ENCODE results near the gene TEX13A. TPM values are rescaled to one million over a fixed set of nuclear protein-coding genes. Genes with fewer than 3 reads are reported as not detected.

Gene TEX13A
- total RNA-seq, 1 experiment from 2014 or later, result not detected

- intact Hi-C loops (cut with micrococcal nuclease; ENCODE audit: unreplicated experiment), result no loop called here
- H3F3A ChIP-seq (ENCODE audit: insufficient read depth, low read depth), result no peaks in the 10 kb centered on the region
- H3K79me2 ChIP-seq (ENCODE audit: low read depth), result no peaks in the 10 kb centered on the region
- no peaks in the 10 kb centered on the region for H3K36me3 ChIP-seq (ENCODE audit: low read depth)
- no peak overlapping the region for H2AFZ ChIP-seq
- no peak overlapping the region for H3K27ac ChIP-seq
- no peak for TF ChIP-seq EZH2 (IDR thresholded peaks at IDR 0.05; ENCODE audit: low read depth)
- TF ChIP-seq, protein P1, sequence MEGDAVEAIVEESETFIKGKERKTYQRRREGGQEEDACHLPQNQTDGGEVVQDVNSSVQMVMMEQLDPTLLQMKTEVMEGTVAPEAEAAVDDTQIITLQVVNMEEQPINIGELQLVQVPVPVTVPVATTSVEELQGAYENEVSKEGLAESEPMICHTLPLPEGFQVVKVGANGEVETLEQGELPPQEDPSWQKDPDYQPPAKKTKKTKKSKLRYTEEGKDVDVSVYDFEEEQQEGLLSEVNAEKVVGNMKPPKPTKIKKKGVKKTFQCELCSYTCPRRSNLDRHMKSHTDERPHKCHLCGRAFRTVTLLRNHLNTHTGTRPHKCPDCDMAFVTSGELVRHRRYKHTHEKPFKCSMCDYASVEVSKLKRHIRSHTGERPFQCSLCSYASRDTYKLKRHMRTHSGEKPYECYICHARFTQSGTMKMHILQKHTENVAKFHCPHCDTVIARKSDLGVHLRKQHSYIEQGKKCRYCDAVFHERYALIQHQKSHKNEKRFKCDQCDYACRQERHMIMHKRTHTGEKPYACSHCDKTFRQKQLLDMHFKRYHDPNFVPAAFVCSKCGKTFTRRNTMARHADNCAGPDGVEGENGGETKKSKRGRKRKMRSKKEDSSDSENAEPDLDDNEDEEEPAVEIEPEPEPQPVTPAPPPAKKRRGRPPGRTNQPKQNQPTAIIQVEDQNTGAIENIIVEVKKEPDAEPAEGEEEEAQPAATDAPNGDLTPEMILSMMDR (conservative IDR thresholded peaks at IDR 0.05), result no peak
- CTCF ChIA-PET, result no interaction called here
- BruUV-seq (replicated peaks), result no TSS peak
- no peak for DNase-seq
- no peaks in the 10 kb centered on the region for H4K20me1 ChIP-seq (ENCODE audit: insufficient read depth)
- H3K9me3 ChIP-seq (ENCODE audit: insufficient read depth, low read depth), result no peaks in the 10 kb centered on the region
- H3K4me2 ChIP-seq, result no peak overlapping the region
- H3K4me3 ChIP-seq, result no peak overlapping the region
- POLR2A ChIA-PET (ENCODE audit: unreplicated experiment), result no interaction called here
- no peaks in the 10 kb centered on the region for H3K27me3 ChIP-seq (ENCODE audit: insufficient read depth, low read depth)
- no peaks in the 10 kb centered on the region for H3K4me1 ChIP-seq (replicated peaks; ENCODE audit: insufficient read depth)
- H3K9me2 ChIP-seq (ENCODE audit: insufficient read depth), result no peaks in the 10 kb centered on the region
Measured at GRCh38 chrX:105221374-105221773, 880 bp upstream of the TEX13A start.

DNA sequence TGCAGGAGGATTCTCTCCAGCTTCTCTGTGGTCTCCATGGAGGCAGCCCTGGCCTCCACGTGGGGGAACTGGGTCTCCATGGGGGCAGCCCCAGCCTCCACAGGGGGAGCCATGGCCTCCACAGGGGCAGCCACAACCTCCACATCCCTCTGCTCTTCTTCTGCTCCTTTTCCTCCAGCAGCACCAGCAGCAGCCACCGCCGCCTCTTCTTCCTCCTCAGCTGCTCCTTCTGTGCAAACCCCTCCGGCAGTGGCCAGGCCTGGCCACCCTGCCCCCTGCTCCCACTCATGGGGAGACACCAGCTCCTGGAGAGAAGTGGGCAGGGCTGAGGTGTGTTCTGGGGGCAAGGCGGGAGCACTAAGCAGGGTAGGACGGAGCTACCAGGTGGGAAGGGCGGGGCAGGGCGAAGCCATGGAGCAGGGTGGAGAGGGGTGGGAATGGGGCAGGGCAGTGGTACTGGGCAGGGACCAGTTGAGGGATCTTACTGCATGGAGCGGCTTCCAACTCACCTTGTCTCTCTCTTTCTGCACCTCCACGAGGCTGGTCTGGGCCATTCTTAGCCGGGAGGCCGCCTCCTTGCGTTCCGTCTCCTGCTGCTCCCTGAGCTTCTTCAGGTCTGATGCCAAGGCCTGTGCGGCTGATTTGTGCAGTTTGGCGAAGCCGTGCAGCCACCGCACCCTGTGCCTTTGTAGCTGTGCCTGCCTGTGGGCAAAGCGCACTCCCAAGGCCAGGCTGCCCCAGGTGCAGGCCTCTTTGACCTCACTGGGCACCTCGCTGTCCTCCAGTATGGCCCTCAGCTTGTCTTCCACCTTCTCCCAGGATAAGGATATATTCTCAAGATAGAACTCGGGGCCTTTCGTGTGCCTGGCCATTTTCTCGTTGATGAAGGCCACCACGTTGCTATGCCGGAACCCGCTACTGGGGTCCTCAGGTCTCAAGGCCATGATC lies 766 bp downstream of the TEX13A start:
- POLR2A ChIA-PET (ENCODE audit: unreplicated experiment), result no interaction called here

DNA sequence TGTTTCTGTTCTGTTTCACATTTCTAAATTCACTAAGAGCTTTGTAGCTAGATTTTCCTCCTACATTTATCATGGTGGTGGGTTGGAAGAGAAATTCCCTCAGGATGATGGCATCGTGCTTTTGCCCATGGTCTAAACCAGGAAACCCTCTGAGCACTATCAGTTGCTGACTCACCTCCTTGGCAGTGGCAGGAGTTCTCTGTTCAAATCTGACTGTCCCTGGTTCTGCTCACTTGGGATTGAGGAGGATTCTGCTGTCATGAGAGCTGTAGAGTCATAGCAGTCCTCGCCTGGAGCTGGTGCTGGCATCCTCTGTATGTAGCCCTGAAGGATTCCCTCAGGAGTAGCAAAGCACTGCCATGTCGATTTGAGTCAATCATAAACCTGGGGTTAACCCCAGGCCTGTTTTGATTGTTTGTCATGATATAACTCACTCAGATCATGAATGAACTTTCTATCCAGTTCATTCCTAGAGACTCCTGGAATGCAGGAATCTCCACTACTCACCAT lies 9.4 kb downstream of the TEX13A start:
- no peaks in the 10 kb centered on the region for H3K36me3 ChIP-seq (ENCODE audit: low read depth)
- POLR2A ChIA-PET (ENCODE audit: unreplicated experiment), result no interaction called here
- no TSS peak for BruUV-seq (replicated peaks)
- CTCF ChIA-PET, result interaction anchor here (0.6 kb wide), 1 partner anchor 173 kb away, joined by 4 read pairs; no protein-coding TSS in a partner anchor
- H3K4me1 ChIP-seq (replicated peaks; ENCODE audit: insufficient read depth), result no peaks in the 10 kb centered on the region
- TF ChIP-seq, protein P1 (conservative IDR thresholded peaks at IDR 0.05), result no peak
- TF ChIP-seq EZH2 (IDR thresholded peaks at IDR 0.05; ENCODE audit: low read depth), result no peak
- H3K9me2 ChIP-seq (ENCODE audit: insufficient read depth), result no peaks in the 10 kb centered on the region
- H3K27me3 ChIP-seq (ENCODE audit: insufficient read depth, low read depth), result no peaks in the 10 kb centered on the region
- H4K20me1 ChIP-seq (ENCODE audit: insufficient read depth), result no peaks in the 10 kb centered on the region
- H3F3A ChIP-seq (ENCODE audit: insufficient read depth, low read depth), result no peaks in the 10 kb centered on the region
- no peak overlapping the region for H3K4me2 ChIP-seq
- no peaks in the 10 kb centered on the region for H3K9me3 ChIP-seq (ENCODE audit: insufficient read depth, low read depth)
- intact Hi-C loops (cut with micrococcal nuclease; ENCODE audit: unreplicated experiment), result no loop called here
- H2AFZ ChIP-seq, result no peak overlapping the region
- no peak overlapping the region for H3K4me3 ChIP-seq
- H3K79me2 ChIP-seq (ENCODE audit: low read depth), result no peaks in the 10 kb centered on the region
- no peak overlapping the region for H3K27ac ChIP-seq
- no peak for DNase-seq

More for the DNA sequence above, 766 bp downstream of the TEX13A start:
- BruUV-seq (replicated peaks), result no TSS peak
- Histone ChIP-seq H3K79me2 (ENCODE audit: low read depth) (no peaks in the 10 kb centered on the region), H3F3A (ENCODE audit: insufficient read depth, low read depth) (no peaks in the 10 kb centered on the region), H3K27ac (no peak overlapping the region), H3K4me1 (replicated peaks; ENCODE audit: insufficient read depth) (no peaks in the 10 kb centered on the region), H2AFZ (no peak overlapping the region), H3K9me2 (ENCODE audit: insufficient read depth) (no peaks in the 10 kb centered on the region), H3K4me2 (no peak overlapping the region), H4K20me1 (ENCODE audit: insufficient read depth) (no peaks in the 10 kb centered on the region), H3K36me3 (ENCODE audit: low read depth) (no peaks in the 10 kb centered on the region), H3K4me3 (no peak overlapping the region), H3K9me3 (ENCODE audit: insufficient read depth, low read depth) (no peaks in the 10 kb centered on the region), H3K27me3 (ENCODE audit: insufficient read depth, low read depth) (no peaks in the 10 kb centered on the region)
- CTCF ChIA-PET, result no interaction called here
- TF ChIP-seq EZH2 (IDR thresholded peaks at IDR 0.05; ENCODE audit: low read depth), result no peak
- TF ChIP-seq, protein P1 (conservative IDR thresholded peaks at IDR 0.05), result no peak
- intact Hi-C loops (cut with micrococcal nuclease; ENCODE audit: unreplicated experiment), result no loop called here
- DNase-seq, result no peak
